ENCODE measurements around the gene PSMB5. TPM values are rescaled to one million over a fixed set of nuclear protein-coding genes. Genes with fewer than 3 reads are reported as not detected.
A peak's percentile ranks its signal among the peaks of the same experiment; 100 is the strongest.

PSMB5 gene
- total RNA-seq, 1 donor from 2014 or later: 123 TPM

DNA sequence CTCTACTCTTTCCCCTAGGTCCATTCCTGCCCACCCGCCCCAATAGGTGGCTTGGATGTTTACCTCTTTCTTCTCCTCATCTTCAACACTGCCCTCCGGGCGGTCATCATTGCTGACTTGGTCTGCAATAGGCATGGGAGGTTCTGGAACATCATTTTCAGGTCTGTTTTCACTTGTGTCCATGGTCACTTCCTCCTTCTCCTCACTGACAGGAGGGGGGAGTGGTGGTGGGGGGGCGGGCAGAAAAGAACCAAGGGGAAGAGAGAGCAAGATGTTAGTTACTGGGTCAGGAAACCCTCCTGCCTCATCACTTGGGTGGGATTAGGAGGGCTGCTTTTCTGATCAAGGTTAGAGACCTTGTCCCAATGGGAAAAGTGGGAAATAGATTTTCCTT is 34.7 kb upstream of the PSMB5 start:
- Mint-ChIP-seq H3K4me3 (peak overlapping the region; percentile 93), H3K4me1 (peaks cover 47% of the 10 kb centered on the region), H3K9me3 (no peaks in the 10 kb centered on the region), H3K36me3 (peaks cover 18% of the 10 kb centered on the region), H3K27me3 (ENCODE audit: low read depth) (no peaks in the 10 kb centered on the region), H3K27ac (peak overlapping the region; percentile 95)
- no peak for DNase-seq (ENCODE audit: low spot score in 2 of 2, unreplicated experiment in 2 of 2)
- TF ChIP-seq, protein P1, sequence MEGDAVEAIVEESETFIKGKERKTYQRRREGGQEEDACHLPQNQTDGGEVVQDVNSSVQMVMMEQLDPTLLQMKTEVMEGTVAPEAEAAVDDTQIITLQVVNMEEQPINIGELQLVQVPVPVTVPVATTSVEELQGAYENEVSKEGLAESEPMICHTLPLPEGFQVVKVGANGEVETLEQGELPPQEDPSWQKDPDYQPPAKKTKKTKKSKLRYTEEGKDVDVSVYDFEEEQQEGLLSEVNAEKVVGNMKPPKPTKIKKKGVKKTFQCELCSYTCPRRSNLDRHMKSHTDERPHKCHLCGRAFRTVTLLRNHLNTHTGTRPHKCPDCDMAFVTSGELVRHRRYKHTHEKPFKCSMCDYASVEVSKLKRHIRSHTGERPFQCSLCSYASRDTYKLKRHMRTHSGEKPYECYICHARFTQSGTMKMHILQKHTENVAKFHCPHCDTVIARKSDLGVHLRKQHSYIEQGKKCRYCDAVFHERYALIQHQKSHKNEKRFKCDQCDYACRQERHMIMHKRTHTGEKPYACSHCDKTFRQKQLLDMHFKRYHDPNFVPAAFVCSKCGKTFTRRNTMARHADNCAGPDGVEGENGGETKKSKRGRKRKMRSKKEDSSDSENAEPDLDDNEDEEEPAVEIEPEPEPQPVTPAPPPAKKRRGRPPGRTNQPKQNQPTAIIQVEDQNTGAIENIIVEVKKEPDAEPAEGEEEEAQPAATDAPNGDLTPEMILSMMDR (IDR thresholded peaks at IDR 0.05; ENCODE audit: unreplicated experiment): no peak

DNA sequence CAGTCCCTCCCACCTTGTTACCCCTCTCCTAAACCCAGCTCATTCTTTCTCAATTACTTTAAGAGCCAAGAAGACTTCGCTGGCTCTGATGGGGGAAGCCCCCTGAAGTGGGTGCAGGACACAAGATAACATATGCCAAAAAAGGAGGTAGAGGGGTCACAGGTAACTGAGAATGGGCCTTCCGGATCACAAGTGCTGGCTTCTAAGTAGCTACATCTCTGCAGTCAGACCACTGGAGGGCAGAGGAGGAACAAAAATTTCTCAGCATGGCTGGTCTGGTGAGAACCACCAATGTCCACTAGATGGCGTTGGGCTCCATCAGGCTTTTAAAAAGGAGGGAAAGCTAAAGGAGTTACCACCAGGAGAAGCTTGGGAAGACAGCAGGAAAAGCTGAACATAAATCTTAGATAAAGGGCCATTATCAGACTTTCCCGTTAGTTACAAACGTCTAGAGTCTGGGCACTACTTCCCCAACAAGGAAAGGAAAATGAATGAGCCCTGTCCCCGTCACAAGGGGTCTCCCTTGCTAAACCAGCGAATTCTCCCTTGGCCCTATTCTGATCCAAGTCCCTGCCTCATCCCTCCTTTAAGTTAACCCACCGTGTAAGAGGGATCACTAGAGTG is 34.2 kb upstream of the PSMB5 start:
- TF ChIP-seq, protein P1 (IDR thresholded peaks at IDR 0.05; ENCODE audit: unreplicated experiment): peak; percentile 88
- peak in 1 of 2 experiments; percentile 80 for DNase-seq (ENCODE audit: low spot score in 2 of 2, unreplicated experiment in 2 of 2)
- H3K4me1 Mint-ChIP-seq: peaks cover 49% of the 10 kb centered on the region
- H3K36me3 Mint-ChIP-seq: peaks cover 20% of the 10 kb centered on the region
- no peaks in the 10 kb centered on the region for H3K9me3 Mint-ChIP-seq
- peak overlapping the region; percentile 95 for H3K27ac Mint-ChIP-seq
- peak overlapping the region; percentile 51 for H3K4me3 Mint-ChIP-seq
- H3K27me3 Mint-ChIP-seq (ENCODE audit: low read depth): no peaks in the 10 kb centered on the region

DNA sequence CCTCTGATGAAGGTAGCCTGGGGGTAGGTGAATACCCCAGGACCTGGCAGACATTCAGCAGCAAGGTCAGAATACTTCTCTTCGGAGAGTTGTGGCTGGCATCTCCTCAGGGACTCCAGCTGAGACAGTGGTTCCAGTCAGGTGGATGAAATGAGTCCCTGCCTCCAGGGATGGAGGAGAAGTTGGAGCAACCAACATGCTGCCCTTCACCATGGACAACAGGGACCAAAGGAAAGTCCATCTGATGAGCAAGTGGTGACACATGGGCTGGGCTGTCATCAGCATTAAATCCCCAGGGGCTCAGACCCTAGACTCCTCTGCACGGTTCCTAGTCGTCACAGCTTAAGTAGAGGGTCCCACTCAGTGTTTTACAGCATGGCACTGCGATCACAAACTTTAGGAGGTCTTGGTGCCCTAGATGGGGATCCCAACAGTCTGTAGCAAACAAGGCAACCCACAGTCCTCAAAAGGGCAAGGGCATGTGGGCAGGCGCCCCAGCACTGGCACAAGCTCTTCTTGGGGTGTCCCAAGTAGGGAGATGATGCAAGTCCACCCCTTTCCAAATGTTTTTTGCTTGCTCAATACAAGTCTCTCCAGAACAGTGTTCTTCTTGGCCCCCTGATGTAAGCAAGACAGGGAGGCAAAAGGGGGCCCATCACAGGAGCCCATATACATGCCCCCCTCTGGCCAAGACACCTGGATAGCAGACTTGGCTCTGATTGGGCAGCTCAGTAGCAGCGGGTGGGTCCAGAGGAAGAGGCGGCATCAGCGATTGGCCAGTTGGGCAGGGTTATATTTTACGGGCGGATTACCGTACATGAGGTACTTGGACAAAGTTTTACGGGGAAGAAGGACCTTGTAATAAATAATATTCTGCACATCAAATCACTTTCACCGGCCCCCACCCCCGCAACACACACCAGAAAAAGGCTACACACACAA is 33.4 kb upstream of the PSMB5 start:
- Mint-ChIP-seq H3K36me3 (peaks cover 27% of the 10 kb centered on the region), H3K4me1 (peaks cover 57% of the 10 kb centered on the region), H3K27ac (no peak overlapping the region), H3K4me3 (peak overlapping the region; percentile 51), H3K27me3 (ENCODE audit: low read depth) (no peaks in the 10 kb centered on the region), H3K9me3 (no peaks in the 10 kb centered on the region)
- TF ChIP-seq, protein P1 (IDR thresholded peaks at IDR 0.05; ENCODE audit: unreplicated experiment): no peak
- DNase-seq (ENCODE audit: low spot score in 2 of 2, unreplicated experiment in 2 of 2): no peak

DNA sequence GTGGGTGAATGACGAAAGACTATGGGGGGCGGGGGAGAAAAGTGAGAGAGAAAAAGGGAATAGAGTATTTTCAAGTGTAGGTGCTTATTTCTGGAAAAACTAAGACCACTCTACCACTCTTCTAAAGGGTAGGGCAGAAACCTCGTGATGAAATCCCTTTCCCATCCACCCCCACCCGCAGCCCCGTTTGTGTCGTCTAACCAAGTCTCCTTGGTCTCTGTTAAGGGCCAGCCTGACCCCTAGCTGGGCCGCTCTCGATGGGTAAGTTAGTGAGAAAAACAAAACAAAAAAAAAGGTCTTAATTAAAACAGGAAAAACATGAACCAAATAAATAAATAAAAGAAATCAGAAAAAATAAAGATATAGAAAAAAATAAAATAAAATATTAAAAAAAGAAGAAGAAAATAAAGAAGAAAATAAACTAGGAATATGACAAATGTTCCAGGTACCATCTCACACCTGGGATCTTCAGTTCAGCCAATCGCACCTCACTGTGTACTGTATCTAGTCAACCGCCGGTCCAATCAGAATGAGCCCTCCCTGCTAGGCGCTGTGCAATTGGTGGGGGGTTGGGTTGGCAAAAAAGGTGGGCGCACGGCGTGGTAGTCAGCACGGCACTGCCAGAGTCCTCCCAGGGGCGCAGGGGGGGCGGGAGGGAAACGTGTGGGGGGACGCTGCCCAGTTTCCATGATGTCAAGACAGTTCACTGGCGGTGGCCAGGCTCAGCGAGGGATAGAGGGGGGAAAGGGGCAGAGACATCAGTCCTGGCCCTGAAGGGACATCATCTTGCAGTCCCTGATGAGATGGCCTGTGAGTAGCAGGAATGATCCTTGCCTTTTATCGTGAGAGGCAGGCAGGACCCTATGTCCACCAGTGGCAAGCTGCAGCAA is 32.4 kb upstream of the PSMB5 start:
- no peak for DNase-seq (ENCODE audit: low spot score in 2 of 2, unreplicated experiment in 2 of 2)
- Mint-ChIP-seq H3K27me3 (ENCODE audit: low read depth) (no peaks in the 10 kb centered on the region), H3K27ac (no peak overlapping the region), H3K9me3 (no peaks in the 10 kb centered on the region), H3K4me3 (no peak overlapping the region), H3K36me3 (peaks cover 33% of the 10 kb centered on the region), H3K4me1 (peaks cover 59% of the 10 kb centered on the region)
- TF ChIP-seq, protein P1 (IDR thresholded peaks at IDR 0.05; ENCODE audit: unreplicated experiment): no peak

DNA sequence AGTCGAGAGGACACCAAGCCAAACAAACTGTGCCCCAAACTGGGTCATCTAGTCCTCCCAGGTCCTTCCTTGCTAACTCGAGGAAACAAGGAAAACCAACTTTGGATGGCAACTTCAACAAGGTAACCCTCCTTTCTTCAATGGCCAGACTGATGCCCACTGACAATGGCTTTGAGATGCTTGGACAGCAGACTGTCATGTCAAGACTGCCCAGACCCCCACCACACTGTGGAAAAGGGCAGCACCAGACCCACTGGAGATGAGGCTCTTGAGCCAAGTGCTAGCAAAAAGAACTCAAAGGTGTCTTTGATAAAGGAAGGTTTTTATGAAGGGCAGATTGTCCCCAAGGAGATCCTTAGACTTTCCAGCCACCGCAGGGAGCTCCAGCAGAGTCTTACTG is 31.7 kb upstream of the PSMB5 start:
- H3K36me3 Mint-ChIP-seq: peaks cover 36% of the 10 kb centered on the region
- no peak overlapping the region for H3K4me3 Mint-ChIP-seq
- no peaks in the 10 kb centered on the region for H3K9me3 Mint-ChIP-seq
- DNase-seq (ENCODE audit: low spot score in 2 of 2, unreplicated experiment in 2 of 2): no peak
- TF ChIP-seq, protein P1 (IDR thresholded peaks at IDR 0.05; ENCODE audit: unreplicated experiment): no peak
- H3K4me1 Mint-ChIP-seq: peaks cover 55% of the 10 kb centered on the region
- no peaks in the 10 kb centered on the region for H3K27me3 Mint-ChIP-seq (ENCODE audit: low read depth)
- H3K27ac Mint-ChIP-seq: no peak overlapping the region
